C4-2B (cell line): ENCODE results near the gene FGGY.

Experiments used
- CTCF ChIP-seq: fragments of 450-650 bp; conservative IDR thresholded peaks from 2 replicates; pipeline ENCODE4 v1.5.1; 2017; ENCODE audit warnings: mild to moderate bottlenecking
- ZFX ChIP-seq: fragments of 450-650 bp; IDR thresholded peaks from 2 replicates; pipeline ENCODE4 v1.6.1; 2017

- TF ChIP-seq CTCF (no peak), ZFX (no peak)
Measured at GRCh38 chr1:59506952-59507351, 210.1 kb downstream of the FGGY start.
